PC-3 (cell line): ENCODE data around the gene RAP1GAP. TPM values are rescaled to one million over a fixed set of nuclear protein-coding genes. Genes with fewer than 3 reads are reported as not detected.

Source experiments
- ATAC-seq: fragments of 200-7000 bp; cut with Tn5 transposase; 2 replicates; pipeline ENCODE4 v1.9.1; 2020; ENCODE audit warnings: mild to moderate bottlenecking, moderate library complexity
- BruUV-seq: library from RNA; stranded (reverse); fragments of 400-500 nt; replicated peaks from 2 replicates; lab custom pipeline; 2021; lab: Mats Ljungman, UMichigan
- CTCF ChIA-PET: fragments of 300-600 bp; sonication (Branson Sonifier 250); formaldehyde crosslinking; loops from one replicate; lab custom pipeline; 2022; ENCODE audit warnings: antibody characterized with exemption; lab: Charles Lee
- POLR2A ChIA-PET: fragments of 300-600 bp; sonication (Branson Sonifier 250); formaldehyde crosslinking; loops from one replicate; lab custom pipeline; 2022; ENCODE audit warnings: antibody characterized with exemption; ENCODE audit not compliant: unreplicated experiment; lab: Charles Lee
- DNase-seq: peaks from one replicate; pipeline ENCODE4 v3.0.0-alpha.2; 2015
- H2AFZ ChIP-seq: fragments of 300-600 bp; sonication (generic); 2 replicates; pipeline ENCODE4 v1.6.0; 2016; ENCODE audit warnings: antibody characterized with exemption, low read length
- H3F3A ChIP-seq: fragments of 300-600 bp; sonication (generic); one replicate; pipeline ENCODE4 v1.6.0; 2017; ENCODE audit warnings: antibody characterized with exemption, low read length, control low read depth, mild to moderate bottlenecking; ENCODE audit not compliant: unreplicated experiment
- H3K27ac ChIP-seq: fragments of 300-600 bp; sonication (generic); 2 replicates; pipeline ENCODE4 v1.5.1; 2016; ENCODE audit warnings: mild to moderate bottlenecking, low read length
- H3K27me3 ChIP-seq: fragments of 300-600 bp; sonication (generic); 2 replicates; pipeline ENCODE4 v1.6.1; 2016; ENCODE audit warnings: low read length, mixed read lengths
- H3K36me3 ChIP-seq: fragments of 300-600 bp; sonication (generic); 2 replicates; pipeline ENCODE4 v1.6.1; 2016; ENCODE audit warnings: low read depth, mixed run types, low read length, mixed read lengths
- H3K4me1 ChIP-seq: fragments of 300-600 bp; sonication (generic); 2 replicates; pipeline ENCODE4 v1.5.1; 2016; ENCODE audit warnings: low read length; ENCODE audit not compliant: insufficient read depth
- H3K4me2 ChIP-seq: fragments of 300-600 bp; sonication (generic); 2 replicates; pipeline ENCODE4 v1.6.0; 2016; ENCODE audit warnings: low read length
- H3K4me3 ChIP-seq: fragments of 300-600 bp; sonication (generic); 2 replicates; pipeline ENCODE4 v1.5.1; 2016; ENCODE audit warnings: mild to moderate bottlenecking, low read length, mixed read lengths
- H3K79me2 ChIP-seq: fragments of 300-600 bp; sonication (generic); 2 replicates; pipeline ENCODE4 v1.6.1; 2017; ENCODE audit warnings: low read length, mixed read lengths
- H3K9ac ChIP-seq: fragments of 300-600 bp; sonication (generic); 2 replicates; pipeline ENCODE4 v1.6.0; 2016; ENCODE audit warnings: mild to moderate bottlenecking, low read length
- H3K9me2 ChIP-seq: fragments of 300-600 bp; sonication (generic); replicated peaks from 2 replicates; pipeline ENCODE4 v1.6.1; 2016; ENCODE audit warnings: mixed run types, low read length, mixed read lengths
- H3K9me3 ChIP-seq: fragments of 300-600 bp; sonication (generic); 2 replicates; pipeline ENCODE4 v1.6.1; 2016; ENCODE audit warnings: low read length, mixed read lengths
- H4K20me1 ChIP-seq: fragments of 300-600 bp; sonication (generic); 2 replicates; pipeline ENCODE4 v1.6.1; 2016; ENCODE audit warnings: low read length, mixed read lengths
- CTCF ChIP-seq: fragments of 300-600 bp; sonication (generic); conservative IDR thresholded peaks from 2 replicates; pipeline ENCODE4 v1.5.1; 2017; ENCODE audit warnings: antibody characterized with exemption, low read depth, mild to moderate bottlenecking, low read length
- EZH2 ChIP-seq: fragments of 300-600 bp; sonication (generic); IDR thresholded peaks from one replicate; pipeline ENCODE4 v1.6.1; 2017; ENCODE audit warnings: antibody characterized with exemption, mild to moderate bottlenecking, low read length; ENCODE audit not compliant: unreplicated experiment
- EZH2phosphoT487 ChIP-seq: fragments of 300-600 bp; sonication (generic); IDR thresholded peaks from 2 replicates; pipeline ENCODE4 v1.6.1; 2018; ENCODE audit warnings: mild to moderate bottlenecking, antibody characterized with exemption, low read length, borderline replicate concordance
- intact Hi-C: fragments of 100-400 bp; cut with micrococcal nuclease; formaldehyde crosslinking; loops from 2 replicates; pipeline ENCODE4 v1.9.0; 2023
- total RNA-seq: library from RNA; depleted of rRNA; stranded (reverse); fragments of >200 nt; gene quantifications from 2 replicates; pipeline ENCODE4 v1.2.3, GENCODE V29; 2014

The RAP1GAP gene
- total RNA-seq, 1 experiment from 2014 or later, result 12.1 TPM

GRCh38 chr1:21626921-21627339 lies 42.2 kb downstream of the RAP1GAP start:
- intact Hi-C loops, result no loop called here
- H3K9me2 ChIP-seq, result no peaks in the 10 kb centered on the region
- no peaks in the 10 kb centered on the region for H3K36me3 ChIP-seq
- POLR2A ChIA-PET, result interaction anchor here (0.5 to 0.6 kb wide), 3 partner anchors 375 to 861 kb away, joined by 3 to 4 read pairs (median 3); partner anchors contain the start of gene CDC42
- H4K20me1 ChIP-seq, result no peaks in the 10 kb centered on the region
- H3K4me1 ChIP-seq, result peaks cover 39% of the 10 kb centered on the region
- H3K27me3 ChIP-seq, result no peaks in the 10 kb centered on the region
- no peaks in the 10 kb centered on the region for H3K79me2 ChIP-seq
- no peaks in the 10 kb centered on the region for H3K9me3 ChIP-seq
- H3K4me3 ChIP-seq, result no peak overlapping the region
- no peak for TF ChIP-seq CTCF
- peak; percentile 61; the same call in 1 of the 2 replicates for TF ChIP-seq EZH2phosphoT487
- TF ChIP-seq EZH2, result no peak
- peak overlapping the region; percentile 16; the same call in 1 of the 2 replicates for H2AFZ ChIP-seq
- CTCF ChIA-PET, result no interaction called here
- BruUV-seq, result no TSS peak
- H3K9ac ChIP-seq, result peak overlapping the region; percentile 51
- H3K4me2 ChIP-seq, result peak overlapping the region; percentile 50
- peak; percentile 94 for DNase-seq
- no peaks in the 10 kb centered on the region for H3F3A ChIP-seq
- peak; percentile 88 for ATAC-seq
- H3K27ac ChIP-seq, result peak overlapping the region; percentile 92

GRCh38 chr1:21625390-21626190 lies 43.6 kb downstream of the RAP1GAP start:
- Histone ChIP-seq H3K9me3 (no peaks in the 10 kb centered on the region), H3K4me1 (peaks cover 44% of the 10 kb centered on the region), H2AFZ (no peak overlapping the region), H3K79me2 (no peaks in the 10 kb centered on the region), H3K27me3 (no peaks in the 10 kb centered on the region), H3K4me2 (no peak overlapping the region), H3K36me3 (no peaks in the 10 kb centered on the region), H3K9me2 (no peaks in the 10 kb centered on the region), H4K20me1 (no peaks in the 10 kb centered on the region), H3K4me3 (no peak overlapping the region), H3F3A (no peaks in the 10 kb centered on the region), H3K9ac (0 out of 2 replicates have a peak overlapping the region, but pooled peaks have one; percentile 50), H3K27ac (peak overlapping the region; percentile 92)
- TF ChIP-seq CTCF (no peak), EZH2 (no peak), EZH2phosphoT487 (no peak)
- DNase-seq (no peak), ATAC-seq (no peak)
- no TSS peak for BruUV-seq
- ChIA-PET CTCF (interaction anchor here (0.5 kb wide), 1 partner anchor 338 kb away, joined by 5 read pairs; no protein-coding TSS in a partner anchor), POLR2A (no interaction called here)
- intact Hi-C loops, result no loop called here
